Fibroblast of skin of left biceps (primary cell): ENCODE results near the gene MSRB2.

ENCODE experiments used
- DNase-seq, 2 experiments: peaks; one replicate each; pipeline ENCODE4 v3.0.0-alpha.2; 2013; ENCODE audit warnings: low read depth in 2 of 2

The MSRB2 gene

GRCh38 chr10:23111517-23112286, 16.3 kb downstream of the MSRB2 start:
- no peak for DNase-seq

- no peak for DNase-seq
Measured at GRCh38 chr10:23114228-23114850, 19.0 kb downstream of the MSRB2 start.

- DNase-seq = no peak
Measured at GRCh38 chr10:23116486-23117205, 21.3 kb downstream of the MSRB2 start.

- DNase-seq = no peak
Measured at GRCh38 chr10:23120001-23120934, 24.9 kb downstream of the MSRB2 start.

GRCh38 chr10:23121135-23121534, 25.8 kb downstream of the MSRB2 start:
- no peak for DNase-seq

- no peak for DNase-seq
Measured at GRCh38 chr10:23136462-23136861, 41.1 kb downstream of the MSRB2 start.

GRCh38 chr10:23139677-23140076, 44.3 kb downstream of the MSRB2 start:
- no peak for DNase-seq

- no peak for DNase-seq
Measured at GRCh38 chr10:23141995-23142394, 46.6 kb downstream of the MSRB2 start.

- no peak for DNase-seq
Measured at GRCh38 chr10:23146258-23146657, 50.9 kb downstream of the MSRB2 start.

GRCh38 chr10:23147035-23147434, 51.7 kb downstream of the MSRB2 start:
- DNase-seq = no peak

GRCh38 chr10:23148214-23148613, 52.8 kb downstream of the MSRB2 start:
- no peak for DNase-seq

GRCh38 chr10:23150091-23150490, 54.7 kb downstream of the MSRB2 start:
- no peak for DNase-seq

- DNase-seq = no peak
Measured at GRCh38 chr10:23150610-23151009, 55.2 kb downstream of the MSRB2 start.

GRCh38 chr10:23151071-23151470, 55.7 kb downstream of the MSRB2 start:
- no peak for DNase-seq

GRCh38 chr10:23155169-23155568, 59.8 kb downstream of the MSRB2 start:
- DNase-seq = no peak

- DNase-seq = no peak
Measured at GRCh38 chr10:23156447-23157150, 61.2 kb downstream of the MSRB2 start.

- no peak for DNase-seq
Measured at GRCh38 chr10:23157239-23157681, 61.9 kb downstream of the MSRB2 start.

- DNase-seq = no peak
Measured at GRCh38 chr10:23157691-23158369, 62.5 kb downstream of the MSRB2 start.

- DNase-seq = no peak
Measured at GRCh38 chr10:23158370-23158769, 63.0 kb downstream of the MSRB2 start.

GRCh38 chr10:23171232-23171876, 76.0 kb downstream of the MSRB2 start:
- no peak for DNase-seq
